Upper lobe of left lung (tissue), 6 donors: ENCODE results near the gene C1orf141. TPM values are rescaled to one million over a fixed set of nuclear protein-coding genes. Genes with fewer than 3 reads are reported as not detected.
"Not testable (repeated sequence)": the region's sequence is repeated elsewhere in the genome, so short reads cannot be mapped to it uniquely, and the experiment has no call there.

Source experiments
- ATAC-seq, 2 donors: fragments of 200-7000 bp; cut with Tn5 transposase; one replicate each; pipeline ENCODE4 v1.9.1; 2022; ENCODE audit warnings: mild to moderate bottlenecking in 2 of 2, moderate library complexity in 2 of 2; ENCODE audit not compliant: low FRiP score in 2 of 2
- DNase-seq, 2 donors: peaks; one replicate each; pipeline ENCODE4 v3.0.0-alpha.2; 2019 to 2020
- H3K27ac ChIP-seq, 4 donors: fragments of 200-600 bp; sonication (generic); one replicate each; pipeline ENCODE4 v1.5.1; 2016 to 2019
- H3K27me3 ChIP-seq, 4 donors: fragments of 200-600 bp; sonication (generic); one replicate each; pipeline ENCODE4 v1.5.1; 2017 to 2019
- H3K36me3 ChIP-seq, 4 donors: fragments of 200-600 bp; sonication (generic); one replicate each; pipeline ENCODE4 v1.5.1; 2016 to 2019
- H3K4me1 ChIP-seq, 4 donors: fragments of 200-600 bp; sonication (generic); one replicate each; pipeline ENCODE4 v1.5.1; 2018 to 2019
- H3K4me3 ChIP-seq, 4 donors: fragments of 200-600 bp; sonication (generic); one replicate each; pipeline ENCODE4 v1.5.1; 2017 to 2019; ENCODE audit warnings: mild to moderate bottlenecking in 2 of 4, moderate library complexity in 1 of 4
- H3K9me3 ChIP-seq, 4 donors: fragments of 200-600 bp; sonication (generic); one replicate each; pipeline ENCODE4 v1.5.1; 2018 to 2019
- EP300 ChIP-seq, 4 donors: sonication (generic); formaldehyde crosslinking; IDR thresholded peaks; one replicate each; pipeline ENCODE4 v1.5.1; 2017; ENCODE audit warnings: antibody characterized with exemption in 4 of 4, control low read depth in 2 of 4
- POLR2A ChIP-seq, 4 donors: fragments of 450-650 bp; IDR thresholded peaks; one replicate each; pipeline ENCODE4 v1.5.1; 2016 to 2017; ENCODE audit warnings: antibody characterized with exemption in 4 of 4, mild to moderate bottlenecking in 2 of 4
- POLR2AphosphoS5 ChIP-seq, 2 donors: sonication (generic); formaldehyde crosslinking; IDR thresholded peaks; one replicate each; pipeline ENCODE4 v1.5.1; 2017; ENCODE audit warnings: antibody characterized with exemption in 2 of 2
- WGBS, 2 donors: methylation state at CpG; one replicate each; pipeline ENCODE4 v1.1.5; 2017 to 2018; 5-methylcytosine and 5-hydroxymethylcytosine counted together
- total RNA-seq, 6 donors: library from RNA; depleted of rRNA in 4 of 6; stranded (reverse); fragments of >200 nt in 4 of 6; gene quantifications; one replicate each; pipeline versions ENCODE4 v1.1.0 to v1.2.1, GENCODE V29; 2016 to 2021
- TF ChIP-seq, protein P1 (sequence below), 6 experiments: fragments of 450-650 bp in 4 of 6; fragments of 200-600 bp in 2 of 6; sonication (generic) in 2 of 6; IDR thresholded peaks; one replicate each; pipeline ENCODE4 v1.5.1; 2016 to 2019; ENCODE audit warnings: antibody characterized with exemption in 6 of 6
- donor health status: DM: no; HTN: no; CAD: no; lungs with moderate emphysema.
- donor health status: DM: no; HTN: yes; CAD: no; lungs with severe emphysema.

Gene C1orf141
- total RNA-seq, 6 donors from 2014 or later = 0.61 to 9.2 (median 1.0) TPM; not detected in 1

DNA sequence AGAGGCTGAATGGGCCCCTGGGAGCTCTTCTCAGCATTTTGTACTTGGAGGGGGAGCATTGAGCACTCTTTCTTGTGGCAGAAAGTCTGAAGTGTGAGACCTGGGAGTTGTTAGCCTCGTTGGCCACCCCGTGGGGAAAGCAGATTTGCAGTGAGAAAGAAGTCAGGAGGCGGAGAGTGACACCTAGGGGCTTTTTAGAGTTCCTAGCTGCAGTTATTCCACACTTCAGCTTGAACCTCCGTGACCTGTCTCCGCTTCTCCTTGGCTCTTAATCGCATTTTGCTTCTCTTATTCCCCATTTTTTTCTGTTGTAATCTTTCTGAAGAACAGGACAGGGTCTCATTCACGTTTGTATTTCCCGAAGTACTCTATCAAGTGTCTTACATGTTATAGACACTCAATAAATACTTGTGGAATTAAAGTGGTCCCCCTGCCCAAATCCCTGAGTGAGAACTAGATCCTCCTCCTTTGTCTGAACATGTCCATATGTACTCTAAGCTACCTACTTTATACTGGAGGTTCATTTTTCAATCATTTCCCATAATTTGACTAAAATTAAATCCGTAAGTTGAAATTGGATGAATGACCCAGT lies 14.5 kb upstream of the C1orf141 start:
- DNase-seq = peak in 1 of 2 donors; percentile 58
- Histone ChIP-seq H3K4me1 (peaks cover 7 to 9% (median 8%) of the 10 kb centered on the region in 4 donors), H3K36me3 (no peaks in the 10 kb centered on the region), H3K9me3 (no peaks in the 10 kb centered on the region), H3K27ac (no peak overlapping the region), H3K27me3 (no peaks in the 10 kb centered on the region), H3K4me3 (peak overlapping the region in 1 of 4 donors; percentile 4)
- ATAC-seq = peak; percentile 75 to 92
- WGBS, 2 donors = 12 to 17% methylated on average over 9 of the region's 9 CpGs
- TF ChIP-seq, protein P1, sequence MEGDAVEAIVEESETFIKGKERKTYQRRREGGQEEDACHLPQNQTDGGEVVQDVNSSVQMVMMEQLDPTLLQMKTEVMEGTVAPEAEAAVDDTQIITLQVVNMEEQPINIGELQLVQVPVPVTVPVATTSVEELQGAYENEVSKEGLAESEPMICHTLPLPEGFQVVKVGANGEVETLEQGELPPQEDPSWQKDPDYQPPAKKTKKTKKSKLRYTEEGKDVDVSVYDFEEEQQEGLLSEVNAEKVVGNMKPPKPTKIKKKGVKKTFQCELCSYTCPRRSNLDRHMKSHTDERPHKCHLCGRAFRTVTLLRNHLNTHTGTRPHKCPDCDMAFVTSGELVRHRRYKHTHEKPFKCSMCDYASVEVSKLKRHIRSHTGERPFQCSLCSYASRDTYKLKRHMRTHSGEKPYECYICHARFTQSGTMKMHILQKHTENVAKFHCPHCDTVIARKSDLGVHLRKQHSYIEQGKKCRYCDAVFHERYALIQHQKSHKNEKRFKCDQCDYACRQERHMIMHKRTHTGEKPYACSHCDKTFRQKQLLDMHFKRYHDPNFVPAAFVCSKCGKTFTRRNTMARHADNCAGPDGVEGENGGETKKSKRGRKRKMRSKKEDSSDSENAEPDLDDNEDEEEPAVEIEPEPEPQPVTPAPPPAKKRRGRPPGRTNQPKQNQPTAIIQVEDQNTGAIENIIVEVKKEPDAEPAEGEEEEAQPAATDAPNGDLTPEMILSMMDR (IDR thresholded peaks at IDR 0.05) = peak; percentile 45 to 78 (median 55)
- TF ChIP-seq POLR2AphosphoS5 (IDR thresholded peaks at IDR 0.05) (no peak), POLR2A (IDR thresholded peaks at IDR 0.05) (no peak), EP300 (IDR thresholded peaks at IDR 0.05) (no peak)

DNA sequence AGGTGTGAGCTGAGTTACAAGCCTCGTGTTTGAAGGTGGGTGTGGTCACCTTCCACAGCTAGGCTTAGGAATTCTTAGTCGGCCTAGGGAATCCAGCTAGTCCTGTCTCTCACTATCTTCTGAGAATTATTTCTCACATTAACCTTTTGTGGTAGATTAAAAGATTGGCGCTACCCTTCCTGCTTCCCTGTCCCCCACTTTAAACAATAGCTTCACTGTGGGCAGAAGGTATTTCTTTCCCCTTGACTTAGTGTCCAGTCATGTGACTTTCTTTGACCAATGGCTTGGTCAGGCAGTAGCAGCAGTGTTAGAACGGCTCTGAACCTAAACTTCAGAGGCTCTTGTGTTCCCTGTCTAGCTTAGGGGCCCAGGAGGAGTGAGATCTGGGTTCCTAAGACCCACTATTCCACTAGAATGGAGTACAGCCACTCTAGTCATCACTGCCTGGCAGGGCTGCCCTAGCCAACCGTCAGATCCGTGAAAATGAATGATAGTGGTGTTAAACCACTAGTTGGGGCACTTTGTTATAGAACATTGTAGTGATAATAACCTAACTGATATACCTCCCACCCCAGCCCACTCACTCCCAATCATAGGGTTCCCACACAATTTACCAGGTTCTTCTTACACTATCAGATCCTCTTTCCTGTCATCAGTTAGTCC lies 13.9 kb upstream of the C1orf141 start:
- WGBS, 2 donors = 39 to 46% methylated on average over 4 to 6 of the region's 6 CpGs
- no peak for DNase-seq
- H3K9me3 ChIP-seq = no peaks in the 10 kb centered on the region
- H3K27me3 ChIP-seq = no peaks in the 10 kb centered on the region
- H3K36me3 ChIP-seq = no peaks in the 10 kb centered on the region
- TF ChIP-seq POLR2A (IDR thresholded peaks at IDR 0.05) (no peak), EP300 (IDR thresholded peaks at IDR 0.05) (no peak), POLR2AphosphoS5 (IDR thresholded peaks at IDR 0.05) (no peak)
- TF ChIP-seq, protein P1 (IDR thresholded peaks at IDR 0.05) = no peak
- no peak overlapping the region for H3K27ac ChIP-seq
- H3K4me1 ChIP-seq = peaks cover 7 to 9% (median 8%) of the 10 kb centered on the region in 4 donors
- peak in 1 of 2 donors; percentile 21 for ATAC-seq
- H3K4me3 ChIP-seq = peak overlapping the region in 1 of 4 donors; percentile 4

DNA sequence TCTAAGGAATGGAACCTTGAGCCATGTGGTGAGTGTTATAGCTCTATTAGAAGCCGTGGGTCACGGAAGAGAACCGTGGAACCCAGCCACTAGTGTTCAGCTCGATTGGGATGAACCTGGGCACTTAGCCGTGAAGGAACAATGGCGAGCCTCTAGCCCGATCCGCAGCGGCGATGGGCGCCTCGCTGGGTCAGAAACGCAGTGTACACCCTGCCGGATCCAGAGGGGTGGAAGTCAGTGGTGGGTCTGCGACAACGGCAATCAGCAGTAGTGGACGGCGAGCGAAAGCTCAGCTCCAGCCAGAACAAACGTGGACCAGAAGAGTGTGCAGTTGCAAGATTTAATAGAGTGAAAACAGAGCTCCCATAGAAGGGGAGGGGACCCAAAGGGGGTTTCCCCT lies 13.2 kb upstream of the C1orf141 start:
- not testable (repeated sequence) for H3K27ac ChIP-seq, H3K4me3 ChIP-seq, H3K36me3 ChIP-seq, H3K4me1 ChIP-seq, H3K9me3 ChIP-seq, ATAC-seq, H3K27me3 ChIP-seq
- DNase-seq = peak in 1 of 2 donors; percentile 71
- 91 to 93% methylated on average over 20 of the region's 20 CpGs for WGBS, 2 donors

DNA sequence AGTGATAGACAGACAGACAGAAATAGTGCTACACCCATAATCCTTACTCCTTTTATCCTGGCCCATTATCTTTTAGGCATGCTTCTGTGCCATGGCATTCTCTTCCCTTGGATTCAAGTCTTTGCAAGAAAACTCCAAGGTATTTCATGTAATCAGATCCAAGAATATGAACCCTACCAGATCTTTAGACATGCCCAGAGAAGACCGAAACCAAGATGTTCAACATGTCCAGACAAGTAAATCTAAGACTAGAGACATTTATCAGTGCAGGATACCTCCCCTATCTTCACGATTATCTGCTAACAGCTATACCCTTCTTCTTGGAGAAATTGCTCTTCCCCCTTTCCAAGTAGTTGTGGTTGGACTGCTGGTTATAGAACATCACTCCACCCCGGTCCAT lies 11.8 kb upstream of the C1orf141 start:
- no peak overlapping the region for H3K4me3 ChIP-seq
- TF ChIP-seq EP300 (IDR thresholded peaks at IDR 0.05) = no peak
- TF ChIP-seq POLR2AphosphoS5 (IDR thresholded peaks at IDR 0.05) = no peak
- TF ChIP-seq POLR2A (IDR thresholded peaks at IDR 0.05) = no peak
- TF ChIP-seq, protein P1 (IDR thresholded peaks at IDR 0.05) = no peak
- no peak overlapping the region for H3K27ac ChIP-seq
- no peak for ATAC-seq
- WGBS, 2 donors = 92 to 100% methylated on average over 3 of the region's 3 CpGs
- no peaks in the 10 kb centered on the region for H3K36me3 ChIP-seq
- no peaks in the 10 kb centered on the region for H3K9me3 ChIP-seq
- DNase-seq = no peak
- peaks cover 7 to 9% (median 8%) of the 10 kb centered on the region in 4 donors for H3K4me1 ChIP-seq
- no peaks in the 10 kb centered on the region for H3K27me3 ChIP-seq

DNA sequence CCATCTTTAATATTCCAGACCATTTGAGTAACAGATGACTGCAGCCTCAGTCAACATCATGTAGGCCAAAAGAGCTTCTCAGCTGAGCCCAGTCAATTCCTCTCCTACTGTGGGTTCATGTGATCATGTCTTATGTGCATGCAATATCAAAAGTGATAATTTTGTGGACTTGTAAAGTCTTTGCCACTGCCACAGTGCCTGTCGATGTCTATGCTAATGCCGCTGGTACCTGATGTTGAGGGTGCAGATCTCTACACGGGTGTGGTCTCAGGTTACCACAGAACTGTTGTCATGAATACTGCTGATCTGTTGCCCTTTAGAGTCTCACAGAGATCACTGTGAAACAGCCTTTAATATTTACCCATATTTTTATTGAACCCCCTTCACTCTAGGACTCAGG lies 11.3 kb upstream of the C1orf141 start:
- Histone ChIP-seq H3K27ac (no peak overlapping the region), H3K4me1 (peaks cover 7 to 9% (median 8%) of the 10 kb centered on the region in 4 donors), H3K4me3 (no peak overlapping the region), H3K27me3 (no peaks in the 10 kb centered on the region), H3K9me3 (no peaks in the 10 kb centered on the region), H3K36me3 (no peaks in the 10 kb centered on the region)
- no peak for DNase-seq
- TF ChIP-seq POLR2AphosphoS5 (IDR thresholded peaks at IDR 0.05) (no peak), POLR2A (IDR thresholded peaks at IDR 0.05) (no peak), EP300 (IDR thresholded peaks at IDR 0.05) (no peak)
- TF ChIP-seq, protein P1 (IDR thresholded peaks at IDR 0.05) = no peak
- 64 to 86% methylated on average over 3 of the region's 3 CpGs for WGBS, 2 donors
- no peak for ATAC-seq
